IPS-NIHi11 (cell line): ENCODE results near the gene DEF6.
"Not testable (repeated sequence)": the region's sequence is repeated elsewhere in the genome, so short reads cannot be mapped to it uniquely, and the experiment has no call there.

Experiments
- DNase-seq: peaks from one replicate; pipeline ENCODE4 v3.0.0; 2012; ENCODE audit warnings: mixed read lengths, low spot score

DEF6 gene

DNA sequence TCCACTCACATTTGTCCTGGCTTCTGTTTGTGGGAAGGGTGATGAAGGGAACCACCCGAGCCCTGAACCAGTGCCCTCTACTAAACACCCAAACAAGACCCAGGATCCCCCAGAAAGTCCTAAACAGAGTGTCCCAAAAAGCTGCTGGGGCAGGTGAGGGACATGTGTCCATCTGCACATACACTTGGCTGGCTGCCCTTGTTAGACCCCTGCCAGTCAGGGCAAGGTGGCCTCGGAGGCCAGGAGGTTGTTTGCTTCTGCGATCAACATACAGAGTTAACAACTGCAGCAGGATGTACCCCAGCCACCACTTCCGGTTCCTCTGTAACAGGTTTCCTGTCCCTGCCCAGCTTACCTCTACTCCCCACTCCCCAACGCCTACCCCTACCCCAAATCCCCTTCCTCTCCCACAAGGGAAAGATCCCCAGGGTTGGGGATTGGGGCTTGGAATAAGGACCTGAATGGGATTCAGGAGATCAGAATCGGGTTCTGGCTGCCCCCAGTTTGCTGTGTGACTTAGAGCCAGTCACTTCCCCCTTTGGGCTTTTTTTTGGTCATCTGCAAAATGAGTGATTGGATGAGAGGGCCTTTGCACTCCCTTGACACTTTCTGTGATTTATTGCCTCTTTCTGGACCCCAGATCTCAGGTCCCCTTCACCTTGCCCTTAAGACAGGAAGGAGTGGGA lies 13.9 kb downstream of the DEF6 start:
- DNase-seq, result no peak

DNA sequence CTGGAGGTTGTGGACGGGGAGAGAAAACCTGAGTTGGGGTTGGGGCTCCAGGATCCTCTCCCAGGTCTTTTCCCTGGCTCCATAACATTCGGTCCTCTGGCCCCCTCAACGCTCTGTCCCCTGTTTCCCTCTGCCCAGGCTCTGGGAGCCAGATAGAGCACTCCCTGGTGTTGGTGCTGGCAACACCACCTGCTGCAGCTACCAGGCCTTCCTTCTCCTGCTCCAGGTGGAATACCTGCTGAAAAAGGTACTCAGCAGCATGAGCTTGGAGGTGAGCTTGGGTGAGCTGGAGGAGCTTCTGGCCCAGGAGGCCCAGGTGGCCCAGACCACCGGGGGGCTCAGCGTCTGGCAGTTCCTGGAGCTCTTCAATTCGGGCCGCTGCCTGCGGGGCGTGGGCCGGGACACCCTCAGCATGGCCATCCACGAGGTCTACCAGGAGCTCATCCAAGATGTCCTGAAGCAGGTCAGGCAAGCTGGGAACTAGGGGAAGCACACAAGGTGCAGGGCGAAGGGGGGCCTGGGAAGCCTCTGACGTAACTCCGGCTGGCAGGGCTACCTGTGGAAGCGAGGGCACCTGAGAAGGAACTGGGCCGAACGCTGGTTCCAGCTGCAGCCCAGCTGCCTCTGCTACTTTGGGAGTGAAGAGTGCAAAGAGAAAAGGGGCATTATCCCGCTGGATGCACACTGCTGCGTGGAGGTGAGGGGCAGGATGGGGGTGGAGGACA lies 14.6 kb downstream of the DEF6 start:
- no peak for DNase-seq

DNA sequence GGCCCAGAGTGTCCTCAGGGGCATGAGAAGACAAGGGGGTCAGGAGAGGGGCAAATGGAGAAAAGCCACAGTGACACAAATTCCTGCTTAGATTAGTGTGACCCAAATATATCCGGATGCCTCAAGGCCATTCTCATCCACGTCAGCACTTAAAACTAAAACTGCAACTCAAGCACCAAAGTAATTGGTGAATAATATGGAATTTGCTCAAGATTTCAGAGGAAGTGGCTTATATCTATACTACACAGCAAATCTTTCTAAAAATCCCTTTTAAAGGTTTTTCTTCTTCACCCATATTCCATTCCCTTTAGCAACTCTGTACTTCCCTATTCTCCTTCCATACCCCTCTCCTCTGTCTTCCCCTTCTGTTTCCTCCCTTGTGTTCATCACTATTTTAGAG lies 15.2 kb downstream of the DEF6 start:
- no peak for DNase-seq

DNA sequence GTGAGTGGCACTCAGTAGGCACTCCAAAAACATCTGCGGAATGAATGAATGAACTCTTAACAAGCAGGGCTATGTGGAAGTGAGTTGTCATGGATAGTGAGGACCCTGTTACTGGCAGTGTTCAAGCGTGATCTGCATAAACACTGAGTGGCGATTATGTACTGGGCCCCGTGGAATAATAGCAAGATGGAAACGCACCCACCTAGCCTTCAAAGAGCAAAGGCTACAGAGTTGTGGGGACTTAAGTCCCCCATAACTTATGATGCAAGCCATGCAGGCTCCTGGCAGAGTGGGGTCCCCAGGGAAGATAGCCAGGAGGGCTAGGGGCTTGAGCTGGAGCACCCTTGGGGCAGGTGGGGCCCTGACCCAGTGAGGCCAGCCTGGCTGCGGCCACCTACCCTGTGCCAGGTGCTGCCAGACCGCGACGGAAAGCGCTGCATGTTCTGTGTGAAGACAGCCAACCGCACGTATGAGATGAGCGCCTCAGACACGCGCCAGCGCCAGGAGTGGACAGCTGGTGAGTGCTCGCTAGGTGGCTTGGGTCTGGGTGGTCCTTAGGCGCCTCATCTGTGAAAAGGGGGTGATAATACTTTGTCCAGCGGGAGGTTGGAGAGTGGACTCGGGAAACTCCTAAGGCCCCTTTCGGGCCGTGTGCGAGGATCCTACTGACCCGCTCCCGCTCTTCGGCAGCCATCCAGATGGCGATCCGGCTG lies 20.0 kb downstream of the DEF6 start:
- no peak for DNase-seq

DNA sequence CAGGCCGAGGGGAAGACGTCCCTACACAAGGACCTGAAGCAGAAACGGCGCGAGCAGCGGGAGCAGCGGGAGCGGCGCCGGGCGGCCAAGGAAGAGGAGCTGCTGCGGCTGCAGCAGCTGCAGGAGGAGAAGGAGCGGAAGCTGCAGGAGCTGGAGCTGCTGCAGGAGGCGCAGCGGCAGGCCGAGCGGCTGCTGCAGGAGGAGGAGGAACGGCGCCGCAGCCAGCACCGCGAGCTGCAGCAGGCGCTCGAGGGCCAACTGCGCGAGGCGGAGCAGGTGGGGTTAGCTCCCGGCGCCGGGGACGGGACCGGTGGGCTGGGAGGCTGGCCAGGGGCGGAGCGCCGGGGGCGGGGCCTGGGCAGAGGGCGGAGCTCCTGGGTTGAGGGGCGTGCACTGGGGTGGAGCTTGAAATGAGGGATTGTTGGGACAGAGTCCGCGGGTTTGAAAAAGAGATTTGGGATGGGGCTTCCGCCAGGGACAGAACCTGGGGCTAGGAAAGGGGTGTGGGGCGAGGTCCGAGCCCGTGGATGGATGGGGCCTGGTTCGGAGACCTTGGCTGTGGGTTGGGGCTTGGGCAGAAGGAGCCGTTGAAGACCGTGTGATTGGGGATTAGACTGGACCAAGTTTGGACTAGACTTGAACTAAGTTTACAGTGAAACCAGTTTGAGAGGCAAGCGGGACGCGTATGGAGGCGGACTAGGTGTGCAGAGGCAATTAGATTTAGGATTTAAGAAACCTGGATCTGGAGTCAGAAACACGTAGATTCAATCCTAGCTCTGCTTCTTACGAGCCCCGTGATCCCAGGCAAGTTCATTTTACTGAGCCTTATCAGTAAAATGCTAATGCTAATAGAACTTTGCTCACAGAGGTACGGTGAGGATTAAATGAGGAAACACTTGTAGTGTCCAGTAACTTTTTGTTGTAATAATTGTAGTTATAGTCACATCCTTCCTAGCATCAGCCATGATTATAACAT lies 20.9 kb downstream of the DEF6 start:
- peak; percentile 100 for DNase-seq

DNA sequence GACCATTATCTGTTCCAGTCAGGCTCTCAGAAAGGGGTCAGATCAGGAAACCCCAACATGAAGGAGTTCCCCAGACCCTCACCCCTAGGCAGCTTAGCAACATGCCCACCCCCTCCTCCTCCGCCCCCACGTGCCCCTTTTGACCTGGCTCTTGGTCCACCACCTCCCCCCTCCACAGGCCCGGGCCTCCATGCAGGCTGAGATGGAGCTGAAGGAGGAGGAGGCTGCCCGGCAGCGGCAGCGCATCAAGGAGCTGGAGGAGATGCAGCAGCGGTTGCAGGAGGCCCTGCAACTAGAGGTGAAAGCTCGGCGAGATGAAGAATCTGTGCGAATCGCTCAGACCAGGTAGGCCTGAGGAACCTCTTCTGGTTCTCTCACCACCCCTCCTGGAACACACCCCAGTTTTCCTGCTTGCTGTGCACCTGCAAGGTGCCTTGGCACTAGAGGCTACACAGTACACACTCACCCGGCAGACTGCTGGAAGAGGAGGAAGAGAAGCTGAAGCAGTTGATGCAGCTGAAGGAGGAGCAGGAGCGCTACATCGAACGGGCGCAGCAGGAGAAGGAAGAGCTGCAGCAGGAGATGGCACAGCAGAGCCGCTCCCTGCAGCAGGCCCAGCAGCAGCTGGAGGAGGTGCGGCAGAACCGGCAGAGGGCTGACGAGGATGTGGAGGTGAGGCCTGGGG lies 21.9 kb downstream of the DEF6 start:
- DNase-seq, result no peak

DNA sequence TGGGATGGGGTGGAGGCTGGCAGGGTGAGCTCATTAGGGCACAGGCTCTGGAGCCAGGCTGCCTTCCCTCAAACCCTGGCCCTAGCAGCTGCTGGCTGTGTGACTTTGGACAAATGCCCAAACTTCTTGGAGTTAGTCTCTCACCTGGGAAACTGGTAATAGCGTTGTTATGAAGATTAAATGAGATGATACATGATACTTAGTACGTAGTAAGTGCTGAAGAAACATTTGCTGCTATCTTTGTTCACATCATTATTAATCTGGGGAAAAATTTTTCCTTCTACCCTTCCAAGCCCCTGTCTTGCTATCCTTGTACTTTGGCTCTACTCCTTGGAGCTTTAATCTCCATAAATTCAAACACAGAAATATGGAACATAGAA lies 22.4 kb downstream of the DEF6 start:
- DNase-seq, result no peak

DNA sequence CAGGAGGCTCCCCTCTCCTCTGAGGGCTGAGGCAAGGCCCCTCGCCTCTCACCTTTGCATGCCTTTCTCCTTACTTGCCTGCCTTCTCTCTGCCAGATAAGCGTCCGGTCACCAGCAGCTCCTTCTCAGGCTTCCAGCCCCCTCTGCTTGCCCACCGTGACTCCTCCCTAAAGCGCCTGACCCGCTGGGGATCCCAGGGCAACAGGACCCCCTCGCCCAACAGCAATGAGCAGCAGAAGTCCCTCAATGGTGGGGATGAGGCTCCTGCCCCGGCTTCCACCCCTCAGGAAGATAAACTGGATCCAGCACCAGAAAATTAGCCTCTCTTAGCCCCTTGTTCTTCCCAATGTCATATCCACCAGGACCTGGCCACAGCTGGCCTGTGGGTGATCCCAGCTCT lies 23.5 kb downstream of the DEF6 start:
- no peak for DNase-seq

DNA sequence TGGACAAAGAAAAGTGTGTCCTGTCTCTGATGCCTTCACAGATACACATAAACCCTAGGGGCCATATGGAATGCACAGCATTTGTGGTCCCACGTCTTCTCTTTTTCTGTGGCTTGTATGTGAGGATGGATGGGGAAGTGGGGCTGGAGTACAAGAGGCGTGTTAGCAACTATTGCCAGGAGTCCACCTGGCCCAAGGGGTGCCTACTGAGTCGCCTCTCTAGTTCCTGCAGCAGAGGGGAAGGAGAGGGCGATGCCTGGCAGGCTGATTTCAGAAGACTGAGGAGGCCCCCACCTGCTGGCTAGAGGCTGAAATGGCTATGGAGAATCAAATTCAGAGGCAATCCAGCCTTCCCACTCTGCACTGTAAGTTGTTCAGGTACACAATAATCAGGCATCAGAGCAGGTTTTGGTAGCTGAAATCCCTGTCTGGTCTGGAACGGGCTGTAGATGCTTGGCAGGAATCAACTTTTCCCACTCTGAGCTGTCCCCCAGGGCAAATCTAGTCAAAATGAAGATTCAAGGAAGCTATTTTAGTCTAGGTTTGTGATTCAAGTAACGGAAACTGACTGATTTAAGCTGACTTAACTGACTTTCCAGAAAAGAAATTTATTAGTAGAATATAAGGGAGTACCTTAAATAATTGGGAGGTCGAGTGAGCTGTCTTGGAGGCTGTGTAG lies 29.9 kb downstream of the DEF6 start:
- peak; percentile 78 for DNase-seq

DNA sequence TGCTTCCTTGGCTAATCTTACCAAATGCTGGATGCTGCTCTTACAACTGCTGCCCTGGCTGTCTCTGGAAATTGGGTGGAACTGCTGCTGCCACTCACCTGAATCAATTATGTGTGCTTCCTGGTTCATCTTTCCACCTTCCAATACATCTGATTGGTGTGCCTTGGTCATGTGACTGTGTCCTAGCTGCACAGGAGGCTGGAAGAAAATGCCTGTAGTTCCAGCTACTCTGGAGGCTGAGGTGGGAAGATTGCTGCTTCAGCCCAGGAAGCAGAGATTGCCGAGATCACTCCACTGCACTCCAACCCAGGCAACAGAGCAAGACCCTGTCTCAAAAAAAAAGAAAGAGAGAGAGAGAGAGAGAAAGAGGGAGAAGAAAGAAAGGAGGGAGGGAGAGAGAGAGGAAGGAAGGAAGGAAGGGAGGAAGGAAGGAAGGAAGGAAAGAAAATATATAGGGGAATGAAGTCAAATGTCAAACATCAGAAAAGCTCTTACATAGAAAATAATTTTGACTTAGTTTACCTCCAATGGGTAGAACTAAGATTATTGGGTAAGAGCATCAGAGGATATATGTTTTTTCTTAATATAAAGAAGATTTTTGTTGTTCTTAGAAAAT lies 30.6 kb downstream of the DEF6 start:
- no peak for DNase-seq

DNA sequence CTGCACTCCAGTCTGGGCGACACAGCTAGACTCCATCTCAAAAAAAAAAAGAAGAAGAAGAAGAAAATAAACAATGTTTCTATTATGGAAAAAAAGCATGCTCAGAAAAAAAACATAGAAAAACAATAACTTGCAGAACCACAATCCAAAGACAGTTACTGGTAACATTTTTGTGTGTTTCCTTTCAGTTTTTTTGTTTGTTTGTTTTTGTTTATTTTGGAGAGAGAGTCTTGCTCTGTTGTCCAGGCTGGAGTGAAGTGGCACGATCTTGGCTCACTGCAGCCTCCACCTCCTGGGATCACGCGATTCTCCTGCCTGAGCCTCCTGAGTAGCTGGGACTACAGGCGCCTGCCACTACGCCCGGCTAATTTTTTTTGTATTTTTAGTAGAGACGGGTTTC lies 31.3 kb downstream of the DEF6 start:
- not testable (repeated sequence) for DNase-seq

DNA sequence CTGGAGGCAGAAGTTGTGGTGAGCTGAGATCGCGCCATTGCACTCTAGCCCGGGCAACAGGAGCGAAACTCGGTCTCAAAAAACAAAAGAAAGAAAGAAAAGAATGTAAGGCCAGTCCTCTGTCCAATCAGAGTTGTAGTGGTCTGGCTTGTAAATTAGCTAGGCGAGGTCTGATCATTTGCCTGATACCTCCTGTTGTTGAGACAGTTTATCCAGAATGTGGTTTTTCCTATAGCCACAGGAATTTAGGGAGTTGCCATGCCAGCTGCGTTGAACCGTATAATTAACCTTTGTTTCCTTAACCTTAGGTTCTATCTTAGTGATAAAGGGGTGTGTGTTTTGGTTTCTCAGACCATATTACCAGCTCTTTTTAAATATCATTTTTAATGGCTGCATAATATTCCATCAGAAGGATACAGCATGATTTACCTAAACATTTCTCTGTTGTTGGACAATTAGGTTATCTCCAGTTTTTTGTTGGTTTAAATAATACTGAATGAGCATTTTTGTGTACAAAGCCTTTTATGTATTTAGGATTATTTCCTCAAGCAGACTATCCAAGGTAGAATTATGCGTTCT lies 33.0 kb downstream of the DEF6 start:
- DNase-seq, result no peak

DNA sequence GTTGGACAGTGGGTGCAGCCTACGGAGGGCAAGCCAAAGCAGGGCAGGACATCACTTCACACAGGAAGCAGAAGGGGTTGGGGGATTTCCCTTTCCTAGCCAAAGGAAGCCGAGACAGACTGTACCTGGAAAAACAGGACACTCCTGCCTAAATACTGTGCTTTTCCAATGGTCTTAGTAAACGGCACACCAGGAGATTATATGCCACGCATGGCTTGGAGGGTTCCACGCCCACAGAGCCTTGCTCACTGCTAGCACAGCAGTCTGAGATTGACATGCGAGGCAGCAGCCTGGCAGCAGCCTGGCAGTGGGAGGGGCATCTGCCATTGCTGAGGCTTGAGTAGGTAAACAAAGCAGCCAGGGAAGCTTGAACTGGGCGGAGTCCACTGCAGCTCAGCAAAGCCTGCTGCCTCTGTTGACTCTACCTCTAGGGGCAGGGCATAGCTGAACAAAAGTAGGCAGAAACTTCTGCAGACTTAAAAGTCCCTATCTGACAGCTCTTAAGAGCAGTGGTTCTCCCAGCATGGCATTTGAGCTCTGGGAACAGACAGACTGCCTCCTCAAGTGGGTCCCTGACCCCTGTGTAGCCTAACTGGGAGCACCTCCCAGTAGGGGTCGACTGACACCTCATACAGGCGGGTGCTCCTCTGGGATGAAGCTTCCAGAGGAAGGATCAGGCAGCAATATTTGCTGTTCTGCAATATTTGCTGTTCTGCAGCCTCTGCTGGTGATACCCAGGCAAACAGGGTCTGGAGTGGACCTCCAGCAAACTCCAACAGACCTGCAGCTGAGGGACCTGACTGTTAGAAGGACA lies 34.7 kb downstream of the DEF6 start:
- DNase-seq, result not testable (repeated sequence)

DNA sequence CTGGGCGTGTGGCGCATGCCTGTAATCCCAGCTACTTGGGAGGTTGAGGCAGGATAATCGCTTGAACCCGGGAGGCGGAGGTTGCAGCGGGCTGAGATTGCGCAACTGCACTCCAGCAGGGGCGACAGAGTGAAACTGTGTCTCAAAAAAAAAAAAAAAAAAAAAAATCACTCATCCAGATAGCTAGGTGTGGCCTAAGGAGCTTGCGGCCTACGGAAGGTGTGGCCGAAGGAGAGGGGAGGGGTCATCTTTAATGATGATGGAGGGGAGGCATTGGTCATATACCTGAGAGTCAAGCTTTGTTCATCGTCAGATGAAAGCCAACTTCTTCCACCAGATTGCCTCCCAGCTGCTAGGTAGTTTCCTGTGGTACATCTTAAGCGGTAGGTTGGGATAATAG lies 43.9 kb downstream of the DEF6 start:
- peak; percentile 40 for DNase-seq

DNA sequence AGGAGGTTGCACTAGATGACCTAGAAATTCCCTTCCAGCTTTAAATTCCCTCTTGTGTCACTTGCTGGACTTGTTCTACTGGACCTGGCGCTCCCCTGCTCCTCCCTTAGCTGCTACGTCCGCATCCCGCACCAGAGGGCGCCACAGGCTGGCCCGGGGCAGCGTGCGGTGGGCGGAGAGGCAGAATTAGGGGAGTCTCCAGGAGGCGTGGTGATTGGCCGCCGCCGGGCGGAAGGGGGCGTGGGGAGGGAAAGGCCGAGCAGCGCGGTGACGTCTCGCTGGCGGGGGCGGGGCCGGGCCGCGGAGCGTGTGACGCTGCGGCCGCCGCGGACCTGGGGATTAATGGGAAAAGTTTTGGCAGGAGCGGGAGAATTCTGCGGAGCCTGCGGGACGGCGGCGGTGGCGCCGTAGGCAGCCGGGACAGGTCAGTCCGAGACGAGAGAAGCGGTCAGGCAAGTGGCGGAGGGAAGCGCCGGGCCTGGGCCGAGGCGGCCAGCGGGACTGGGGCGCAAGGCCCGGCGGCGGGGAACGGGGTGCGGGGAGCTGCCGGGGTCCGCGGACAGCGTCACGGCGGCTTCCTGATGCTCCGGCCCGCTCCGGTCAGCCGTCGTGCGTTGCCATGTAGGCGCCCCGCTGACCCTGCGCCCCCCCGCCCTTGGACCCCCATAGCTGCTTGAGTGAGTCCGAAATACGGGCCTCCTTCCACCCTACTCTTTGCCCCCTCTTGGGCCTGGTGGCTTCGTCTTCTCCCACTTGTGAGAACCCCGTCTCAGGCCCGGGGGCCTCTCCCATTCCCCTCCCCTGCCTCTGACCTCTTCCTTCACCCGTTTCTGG lies 44.9 kb downstream of the DEF6 start, which contains the start of gene PPARD:
Gene PPARD, plus strand, starts transcription at position 301 of the 834 bp plus-strand sequence. CDS start 68,530 bp downstream, outside the sequence.
- DNase-seq, result peak; percentile 100

DNA sequence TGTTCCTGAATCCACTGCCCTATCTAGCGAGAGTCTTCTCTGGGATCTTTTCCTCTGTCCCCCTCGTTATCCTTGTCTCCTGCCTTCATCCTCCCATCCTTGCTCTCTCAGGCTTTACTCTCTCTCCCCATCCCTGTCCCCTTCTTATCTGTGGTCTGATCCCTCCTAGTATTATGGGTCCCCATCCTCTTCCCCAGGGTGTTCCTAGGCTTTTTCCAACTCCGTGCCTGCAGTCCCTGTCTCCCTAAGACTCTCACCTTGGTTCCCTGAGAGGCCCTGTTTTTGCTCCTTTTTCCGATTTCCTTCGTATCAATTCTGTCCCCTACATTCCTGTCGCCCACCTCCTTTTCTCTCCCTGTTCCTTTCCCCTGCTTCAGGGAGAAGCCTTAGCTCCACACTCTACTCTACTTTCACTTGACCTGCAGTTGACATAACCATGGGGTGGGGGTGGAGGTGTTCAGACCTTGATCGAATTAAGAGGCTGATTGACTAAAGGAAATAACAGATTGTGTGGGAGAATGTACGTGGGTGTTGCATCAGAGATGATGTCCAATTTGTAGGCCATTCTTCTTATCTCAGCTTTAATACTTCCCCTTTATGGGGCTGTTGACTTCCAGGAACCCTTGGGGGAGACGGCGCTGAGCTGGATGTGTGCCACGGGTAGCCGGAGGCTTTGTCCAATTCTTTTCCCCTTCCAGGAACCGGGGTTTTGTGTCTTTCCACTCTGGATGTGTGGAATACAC lies 45.6 kb downstream of the DEF6 start:
- no peak for DNase-seq

DNA sequence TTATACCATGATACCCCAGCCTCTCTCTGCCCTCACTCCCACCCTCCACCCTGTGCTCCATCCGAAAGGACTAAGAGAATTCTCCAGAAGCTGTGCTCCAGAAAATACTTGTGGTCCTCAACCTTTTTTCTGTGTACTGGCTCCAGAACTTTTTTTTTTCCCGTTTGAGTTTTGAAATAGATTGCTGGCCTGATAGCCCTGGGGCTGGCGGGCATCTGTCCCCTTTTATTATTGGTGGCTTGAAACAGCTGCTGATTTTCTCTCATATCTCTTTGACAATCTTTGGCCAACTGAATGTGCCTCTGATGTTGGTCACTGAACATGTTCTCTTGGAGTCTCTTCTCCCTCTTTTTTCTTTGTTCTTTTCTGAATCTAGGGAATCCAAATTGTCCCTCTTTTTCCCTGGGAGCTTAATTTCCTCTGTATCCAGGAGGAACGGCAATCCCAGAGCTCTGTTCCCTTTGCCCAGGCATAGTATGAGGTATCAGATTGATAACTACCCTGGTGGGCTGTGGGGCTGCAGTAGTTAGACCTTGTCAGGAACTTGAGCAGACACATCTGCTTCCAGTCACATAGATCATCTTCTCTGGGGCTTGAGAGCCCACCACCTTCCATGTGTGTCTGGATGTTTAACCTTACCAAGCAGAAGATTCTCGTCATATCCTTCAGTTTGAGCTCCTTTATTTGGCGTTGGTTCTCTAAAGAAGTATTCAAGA lies 46.4 kb downstream of the DEF6 start:
- DNase-seq, result no peak
